ENCODE results near the gene SLC16A5. TPM values are rescaled to one million over a fixed set of nuclear protein-coding genes. Genes with fewer than 3 reads are reported as not detected.

SLC16A5 gene
- total RNA-seq, 1 donor: 2.8 TPM

GRCh38 chr17:75142236-75142971 lies 54.6 kb downstream of the SLC16A5 start:
- H3K4me3 ChIP-seq (ENCODE audit: low read depth, low read length): no peak overlapping the region
- no peak for TF ChIP-seq CTCF (IDR thresholded peaks at IDR 0.05; ENCODE audit: insufficient read depth, low read length)
- DNase-seq (ENCODE audit: low read depth): no peak

GRCh38 chr17:75144816-75145512 lies 57.2 kb downstream of the SLC16A5 start:
- TF ChIP-seq CTCF (IDR thresholded peaks at IDR 0.05; ENCODE audit: insufficient read depth, low read length): no peak
- DNase-seq (ENCODE audit: low read depth): no peak
- no peak overlapping the region for H3K4me3 ChIP-seq (ENCODE audit: low read depth, low read length)

- no peak overlapping the region for H3K4me3 ChIP-seq (ENCODE audit: low read depth, low read length)
- TF ChIP-seq CTCF (IDR thresholded peaks at IDR 0.05; ENCODE audit: insufficient read depth, low read length): no peak
- peak; percentile 26 for DNase-seq (ENCODE audit: low read depth)
Measured at GRCh38 chr17:75146592-75146991, 58.8 kb downstream of the SLC16A5 start.

- no peak for TF ChIP-seq CTCF (IDR thresholded peaks at IDR 0.05; ENCODE audit: insufficient read depth, low read length)
- DNase-seq (ENCODE audit: low read depth): no peak
- no peak overlapping the region for H3K4me3 ChIP-seq (ENCODE audit: low read depth, low read length)
Measured at GRCh38 chr17:75147878-75148546, 60.3 kb downstream of the SLC16A5 start.

GRCh38 chr17:75151930-75152329 lies 64.2 kb downstream of the SLC16A5 start:
- no peak overlapping the region for H3K4me3 ChIP-seq (ENCODE audit: low read depth, low read length)
- no peak for TF ChIP-seq CTCF (IDR thresholded peaks at IDR 0.05; ENCODE audit: insufficient read depth, low read length)
- DNase-seq (ENCODE audit: low read depth): no peak

- H3K4me3 ChIP-seq (ENCODE audit: low read depth, low read length): peak overlapping the region; percentile 88
- no peak for TF ChIP-seq CTCF (IDR thresholded peaks at IDR 0.05; ENCODE audit: insufficient read depth, low read length)
- no peak for DNase-seq (ENCODE audit: low read depth)
Measured at GRCh38 chr17:75152523-75152921, 64.8 kb downstream of the SLC16A5 start.

All from fibroblast of the aortic adventitia (primary cell).